NCI-H128 (cell line): ENCODE measurements around the gene CTDP1.

Source experiments
- DNase-seq: peaks from one replicate; lab custom pipeline; 2025; ENCODE audit not compliant: unreplicated experiment; lab: John Stamatoyannopoulos, UW

Gene CTDP1

DNA sequence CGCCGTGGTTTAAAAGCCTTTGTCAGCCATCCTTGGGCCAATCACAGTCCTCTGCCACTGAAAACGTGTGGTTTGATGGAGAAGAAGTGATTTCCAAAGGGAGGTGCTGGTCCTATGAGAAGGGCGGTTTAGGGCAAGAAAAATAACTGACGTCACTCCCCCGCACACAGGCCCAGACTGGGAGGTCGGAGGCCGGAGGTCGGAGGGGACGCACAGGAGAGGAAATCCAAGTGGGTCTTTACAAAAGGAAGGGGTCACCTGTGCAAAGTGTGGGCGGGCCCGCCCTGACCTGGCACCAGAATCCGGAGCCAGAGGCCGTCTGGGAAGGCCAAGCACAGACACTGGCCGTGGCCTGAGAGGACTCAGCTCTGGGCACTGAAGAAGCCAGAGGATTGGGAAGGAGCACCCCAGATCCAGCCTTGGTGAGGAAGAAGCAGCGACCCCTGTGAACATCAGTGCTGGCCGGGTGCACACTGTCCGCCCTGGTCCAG is 100.1 kb downstream of the CTDP1 start:
- no peak for DNase-seq

- no peak for DNase-seq
Measured at GRCh38 chr18:79780547-79780946, 100.9 kb downstream of the CTDP1 start.

GRCh38 chr18:79781331-79781941 is 101.8 kb downstream of the CTDP1 start:
- DNase-seq: no peak

GRCh38 chr18:79782566-79783308 is 103.1 kb downstream of the CTDP1 start:
- DNase-seq: no peak

GRCh38 chr18:79784071-79784913 is 104.7 kb downstream of the CTDP1 start:
- no peak for DNase-seq

GRCh38 chr18:79784965-79785770 is 105.6 kb downstream of the CTDP1 start:
- DNase-seq: no peak

DNA sequence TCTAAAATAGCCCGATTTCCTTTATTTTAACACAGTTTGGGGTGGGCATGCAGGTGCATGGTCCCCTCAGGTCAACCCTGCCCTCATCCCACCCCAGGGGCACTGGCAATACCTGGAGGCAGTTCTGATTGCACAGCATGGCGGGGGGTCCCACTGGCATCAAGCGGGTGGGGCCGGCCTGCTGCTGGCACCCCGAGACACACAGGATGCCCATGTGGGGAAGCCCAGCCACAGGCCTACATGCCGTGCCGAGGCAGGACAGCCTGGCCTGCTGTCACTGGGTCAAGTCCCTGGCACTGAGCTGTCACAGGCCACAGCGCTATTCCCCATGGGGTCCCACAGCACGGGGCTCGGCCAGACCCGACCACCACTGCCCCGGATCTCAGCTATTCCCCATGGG is 106.2 kb downstream of the CTDP1 start:
- no peak for DNase-seq

DNA sequence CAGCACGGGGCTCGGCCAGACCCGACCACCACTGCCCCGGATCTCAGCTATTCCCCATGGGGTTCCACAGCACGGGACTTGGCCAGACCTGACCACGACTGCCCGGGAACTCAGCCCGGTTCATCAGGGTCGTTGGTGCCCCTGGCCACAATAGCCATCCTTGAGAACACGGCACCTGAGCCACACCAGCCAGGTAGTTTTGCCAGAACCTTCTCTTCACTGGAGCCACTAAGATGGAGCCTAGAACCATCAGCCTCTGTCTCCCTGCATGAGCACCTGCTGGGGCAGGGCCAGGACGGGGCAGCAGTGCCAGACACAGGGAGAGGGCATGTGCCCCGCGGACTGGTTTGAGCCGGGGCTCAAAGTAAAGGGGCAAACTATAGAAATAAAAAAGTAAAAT is 106.7 kb downstream of the CTDP1 start:
- DNase-seq: no peak

GRCh38 chr18:79786786-79787526 is 107.4 kb downstream of the CTDP1 start:
- no peak for DNase-seq

- DNase-seq: no peak
Measured at GRCh38 chr18:79787527-79787864, 107.9 kb downstream of the CTDP1 start.

DNA sequence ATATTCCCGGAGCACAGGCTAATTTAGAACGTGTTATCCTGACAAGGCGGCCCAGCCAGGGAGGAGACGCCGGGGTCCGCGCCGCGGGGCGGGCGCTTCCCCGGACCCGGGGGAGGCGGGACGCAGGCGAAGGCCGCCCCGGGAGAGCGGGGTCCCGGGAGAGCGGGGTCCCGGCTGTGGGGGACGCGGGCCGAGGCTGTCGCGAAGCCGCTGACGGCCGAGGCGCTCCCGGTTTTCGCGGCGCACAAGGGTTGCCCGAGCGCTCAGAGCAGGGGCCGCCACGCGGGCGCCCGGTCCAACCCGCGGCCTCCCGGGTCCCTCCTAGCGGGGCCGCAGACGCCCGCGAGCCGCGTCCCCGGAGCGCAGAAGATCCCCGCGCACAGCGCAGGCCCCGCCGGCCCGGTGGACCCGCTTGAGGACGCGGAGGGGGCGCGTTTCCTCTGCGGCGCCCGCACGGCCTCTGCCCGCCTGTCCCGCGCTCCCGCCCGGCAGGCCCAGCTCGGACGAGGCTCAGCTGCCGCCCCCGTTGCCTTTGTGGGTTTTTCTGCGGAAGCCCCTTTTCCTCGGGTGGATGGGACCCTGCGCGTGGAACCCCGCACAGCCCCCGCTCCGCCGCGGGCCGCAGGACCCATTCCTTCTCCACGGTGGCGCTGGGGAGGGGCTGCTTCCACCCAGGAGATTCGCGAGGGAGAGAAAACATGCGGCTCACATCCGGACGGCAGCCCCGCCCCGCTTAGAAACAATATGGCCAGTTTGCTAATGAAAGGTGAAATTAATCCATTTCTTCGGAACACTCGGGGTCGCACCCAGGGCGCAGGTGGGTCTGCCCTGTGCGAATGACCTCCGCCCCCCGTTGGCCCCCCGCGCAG is 108.5 kb downstream of the CTDP1 start:
- no peak for DNase-seq

DNA sequence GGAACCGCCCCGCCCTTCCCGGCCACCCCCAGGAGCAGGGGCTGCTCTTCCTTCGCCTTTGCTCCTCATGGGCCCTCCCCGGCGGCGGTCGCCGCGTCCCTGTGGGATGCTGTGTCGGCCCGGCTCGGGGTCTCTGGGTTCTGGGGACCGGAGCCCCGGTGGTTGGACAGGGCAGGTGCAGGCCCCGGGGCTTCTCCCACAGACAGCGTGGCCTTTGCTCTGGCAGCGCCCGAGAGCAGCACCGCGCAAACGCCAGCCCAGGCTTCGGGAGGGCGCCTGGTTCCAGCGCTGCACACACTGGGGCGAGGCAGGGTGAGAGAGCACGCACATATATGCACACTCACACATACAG is 109.1 kb downstream of the CTDP1 start:
- DNase-seq: no peak

DNA sequence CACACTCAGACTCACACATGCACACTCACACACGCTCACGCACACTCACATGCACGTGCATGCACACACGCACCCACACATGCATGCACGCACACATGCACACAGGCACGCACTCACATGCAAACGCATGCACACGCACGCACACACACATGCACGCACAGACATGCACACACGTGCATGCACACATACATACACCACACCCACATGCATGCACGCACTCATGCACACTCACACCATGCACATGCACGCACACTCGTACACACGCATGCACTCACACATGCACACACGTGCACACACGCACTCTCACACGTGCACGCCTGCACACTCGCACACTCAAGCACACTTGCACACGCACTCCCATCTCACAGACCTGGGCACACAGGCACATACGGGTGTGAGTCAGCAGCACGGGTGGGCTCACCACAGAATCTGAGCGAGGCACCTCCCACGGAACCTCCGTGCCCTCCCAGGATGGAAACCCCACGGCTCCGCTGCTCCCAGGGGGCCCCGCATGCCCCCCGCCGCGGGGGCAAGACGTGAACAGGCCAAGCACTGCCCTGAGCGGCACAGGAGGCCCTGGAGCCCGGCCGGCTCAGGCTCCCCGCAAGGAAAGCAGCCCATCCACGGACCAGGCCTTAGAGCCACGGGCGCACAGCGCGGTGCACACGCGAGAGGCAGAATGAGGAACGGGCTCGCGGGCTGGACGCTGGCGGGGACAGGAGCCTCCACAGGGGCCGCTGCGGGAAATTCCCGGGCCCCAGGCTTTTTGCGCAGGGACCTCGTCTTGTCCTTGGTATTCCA is 109.7 kb downstream of the CTDP1 start:
- no peak for DNase-seq

GRCh38 chr18:79789901-79790890 is 110.6 kb downstream of the CTDP1 start:
- peak; percentile 15 for DNase-seq

DNA sequence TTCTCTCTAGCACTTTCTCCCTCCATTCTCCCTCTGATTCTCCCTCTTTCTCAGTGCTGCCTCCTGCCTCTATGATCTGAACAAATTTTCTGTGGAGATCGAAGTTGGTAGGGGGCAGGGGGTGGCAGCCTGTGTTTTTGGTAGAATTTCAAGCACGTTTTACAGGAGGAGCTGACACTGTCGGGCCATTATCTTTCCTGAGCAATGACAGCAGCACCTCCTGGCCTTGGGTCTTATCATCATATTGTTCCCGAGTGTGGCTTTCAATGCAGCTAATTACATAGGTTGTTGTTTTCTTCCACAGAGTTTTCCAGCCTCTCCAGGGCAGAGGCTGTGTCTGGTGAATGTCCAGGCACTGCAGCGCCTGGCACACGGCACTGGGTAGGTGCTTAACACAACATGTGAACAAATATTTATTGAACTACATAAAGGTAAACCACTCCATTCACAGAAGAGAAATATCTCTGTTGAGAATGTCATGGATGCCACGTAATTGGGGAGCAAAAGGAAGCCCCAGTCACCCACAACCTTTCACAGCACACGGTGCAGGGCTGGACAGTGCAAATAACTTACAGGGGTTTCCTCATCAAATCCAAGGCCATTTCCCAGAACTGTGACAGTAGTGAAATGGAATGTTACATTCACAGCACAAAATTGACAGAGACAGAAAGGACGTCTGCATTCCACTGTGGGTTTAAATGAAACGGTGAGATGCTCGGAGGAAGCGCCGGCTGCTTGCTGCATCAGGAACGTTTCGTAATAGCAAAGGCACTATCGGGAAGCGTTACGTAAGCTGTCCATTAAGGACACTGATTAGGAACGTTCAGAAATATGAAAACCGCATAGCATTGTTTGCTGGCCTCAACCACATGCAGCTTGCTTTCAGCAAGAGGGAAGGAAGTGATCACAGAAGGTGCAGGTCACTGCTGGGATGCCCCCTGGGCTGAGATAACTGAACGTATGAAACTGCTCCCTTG is 111.7 kb downstream of the CTDP1 start:
- no peak for DNase-seq
